H9 (cell line): Measurements from ENCODE around the gene MARK2. TPM values are rescaled to one million over a fixed set of nuclear protein-coding genes. Genes with fewer than 3 reads are reported as not detected.

ENCODE experiments used
- DNase-seq: peaks from one replicate; pipeline ENCODE4 v3.0.0-alpha.2; 2017
- H2AFZ ChIP-seq: one replicate; pipeline ENCODE4 v1.6.1; 2013; ENCODE audit warnings: mild to moderate bottlenecking, low read length, control low read depth, moderate library complexity
- H2AK5ac ChIP-seq: 2 replicates; pipeline ENCODE4 v1.6.1; 2013; ENCODE audit warnings: low read length, control low read depth, mixed read lengths; ENCODE audit not compliant: insufficient read length
- H2BK120ac ChIP-seq: one replicate; pipeline ENCODE4 v1.6.1; 2013; ENCODE audit warnings: low read depth, mild to moderate bottlenecking, low read length, control low read depth, inconsistent platforms; ENCODE audit not compliant: poor library complexity, severe bottlenecking
- H2BK12ac ChIP-seq: 2 replicates; pipeline ENCODE4 v1.6.1; 2013; ENCODE audit warnings: low read length, control low read depth, mixed read lengths, low read depth; ENCODE audit not compliant: insufficient read length
- H2BK15ac ChIP-seq: 2 replicates; pipeline ENCODE4 v1.6.1; 2013; ENCODE audit warnings: low read depth, low read length, control low read depth
- H2BK20ac ChIP-seq: one replicate; pipeline ENCODE4 v1.6.1; 2013; ENCODE audit warnings: low read depth, mild to moderate bottlenecking, low read length, control low read depth, inconsistent platforms; ENCODE audit not compliant: poor library complexity, severe bottlenecking
- H2BK5ac ChIP-seq: 2 replicates; pipeline ENCODE4 v1.6.1; 2013; ENCODE audit warnings: low read length, control low read depth, mixed read lengths; ENCODE audit not compliant: insufficient read length
- H3K14ac ChIP-seq: 2 replicates; pipeline ENCODE4 v1.6.1; 2013; ENCODE audit warnings: low read length, control low read depth; ENCODE audit not compliant: insufficient read depth
- H3K18ac ChIP-seq: 2 replicates; pipeline ENCODE4 v1.6.1; 2013; ENCODE audit warnings: low read depth, mild to moderate bottlenecking, mixed read lengths, low read length, control low read depth; ENCODE audit not compliant: insufficient read length
- H3K23ac ChIP-seq: 2 replicates; pipeline ENCODE4 v1.6.1; 2013; ENCODE audit warnings: low read length, control low read depth, mixed read lengths, low read depth; ENCODE audit not compliant: insufficient read length
- H3K23me2 ChIP-seq: 2 replicates; pipeline ENCODE4 v1.6.1; 2013; ENCODE audit warnings: low read depth, mild to moderate bottlenecking, mixed read lengths, low read length, control low read depth; ENCODE audit not compliant: insufficient read length, poor library complexity, severe bottlenecking
- H3K27ac ChIP-seq: 2 replicates; pipeline ENCODE4 v1.5.1; 2013; ENCODE audit warnings: low read length, control low read depth, mixed read lengths, low read depth; ENCODE audit not compliant: insufficient read length
- H3K27me3 ChIP-seq: 2 replicates; pipeline ENCODE4 v1.6.1; 2013; ENCODE audit warnings: low read length, control low read depth, inconsistent platforms; ENCODE audit not compliant: insufficient read depth
- H3K4ac ChIP-seq: 2 replicates; pipeline ENCODE4 v1.6.1; 2013; ENCODE audit warnings: low read depth, mild to moderate bottlenecking, control low read depth, inconsistent platforms, low read length, moderate library complexity
- H3K4me1 ChIP-seq: 2 replicates; pipeline ENCODE4 v1.6.1; 2013; ENCODE audit warnings: low read length, control low read depth, inconsistent platforms; ENCODE audit not compliant: insufficient read depth
- H3K4me2 ChIP-seq: 2 replicates; pipeline ENCODE4 v1.6.1; 2013; ENCODE audit warnings: low read length, control low read depth, mixed read lengths; ENCODE audit not compliant: insufficient read length, insufficient read depth
- H3K56ac ChIP-seq: 2 replicates; pipeline ENCODE4 v1.6.1; 2013; ENCODE audit warnings: low read depth, mild to moderate bottlenecking, mixed read lengths, low read length, control low read depth; ENCODE audit not compliant: insufficient read length
- H3K79me1 ChIP-seq: 2 replicates; pipeline ENCODE4 v1.6.1; 2013; ENCODE audit warnings: low read depth, mild to moderate bottlenecking, moderate library complexity, low read length, control low read depth, inconsistent platforms; ENCODE audit not compliant: insufficient read depth, poor library complexity, severe bottlenecking
- H3K79me2 ChIP-seq: 2 replicates; pipeline ENCODE4 v1.6.1; 2013; ENCODE audit warnings: low read length, control low read depth, inconsistent platforms; ENCODE audit not compliant: insufficient read depth
- H3K9ac ChIP-seq: 2 replicates; pipeline ENCODE4 v1.6.1; 2013; ENCODE audit warnings: low read length, control low read depth, mixed read lengths; ENCODE audit not compliant: insufficient read length; ENCODE audit errors: extremely low read depth
- H3K9me3 ChIP-seq: one replicate; pipeline ENCODE4 v1.6.1; 2013; ENCODE audit warnings: low read depth, low read length, inconsistent platforms; ENCODE audit not compliant: control insufficient read depth
- H3T11ph ChIP-seq: one replicate; pipeline ENCODE4 v1.6.1; 2013; ENCODE audit warnings: mild to moderate bottlenecking, low read length, control low read depth, inconsistent platforms
- H4K20me1 ChIP-seq: one replicate; pipeline ENCODE4 v1.6.1; 2013; ENCODE audit not compliant: control insufficient read depth, insufficient read length, insufficient read depth
- H4K5ac ChIP-seq: 2 replicates; pipeline ENCODE4 v1.6.1; 2013; ENCODE audit warnings: low read depth, mild to moderate bottlenecking, mixed read lengths, low read length, control low read depth; ENCODE audit not compliant: insufficient read length
- H4K8ac ChIP-seq: replicated peaks from 2 replicates; pipeline ENCODE4 v1.6.1; 2013; ENCODE audit warnings: low read length, control low read depth, mixed read lengths, low read depth; ENCODE audit not compliant: insufficient read length
- H4K91ac ChIP-seq: 2 replicates; pipeline ENCODE4 v1.6.1; 2013; ENCODE audit warnings: low read depth, mild to moderate bottlenecking, moderate library complexity, mixed read lengths, low read length, control low read depth; ENCODE audit not compliant: insufficient read length
- H3K27ac Mint-ChIP-seq, 3 experiments: 2 replicates in 2 of 3; 3 replicates in 1 of 3; pipeline ENCODE4 v1.8.0; 2020 to 2021; ENCODE audit warnings: mixed read lengths in 3 of 3, mild to moderate bottlenecking in 1 of 3, moderate library complexity in 1 of 3
- H3K27me3 Mint-ChIP-seq: 2 replicates; pipeline ENCODE4 v1.8.0; 2021; ENCODE audit warnings: low read depth, mild to moderate bottlenecking, moderate library complexity, mixed read lengths
- H3K36me3 Mint-ChIP-seq, 3 experiments: 2 replicates in 2 of 3; 3 replicates in 1 of 3; pipeline ENCODE4 v1.8.0; 2020 to 2021; ENCODE audit warnings: low read depth in 3 of 3, mixed read lengths in 3 of 3; ENCODE audit not compliant: insufficient read depth in 1 of 3
- H3K4me1 Mint-ChIP-seq, 2 experiments: 2 replicates each; pipeline ENCODE4 v1.8.0; 2020; ENCODE audit warnings: mixed read lengths in 2 of 2
- H3K4me3 Mint-ChIP-seq, 2 experiments: 2 replicates in 1 of 2; 3 replicates in 1 of 2; pipeline ENCODE4 v1.8.0; 2020 to 2021; ENCODE audit warnings: mild to moderate bottlenecking in 2 of 2, mixed read lengths in 2 of 2, moderate library complexity in 1 of 2
- H3K9me3 Mint-ChIP-seq, 2 experiments: 2 replicates in 1 of 2; 3 replicates in 1 of 2; pipeline ENCODE4 v1.8.0; 2020; ENCODE audit warnings: mild to moderate bottlenecking in 2 of 2, mixed read lengths in 2 of 2, moderate library complexity in 1 of 2
- CTCF ChIP-seq: fragments of 200-600 bp; sonication (generic); conservative IDR thresholded peaks from 3 replicates; pipeline ENCODE4 v1.8.0; 2021; ENCODE audit warnings: antibody characterized with exemption, mild to moderate bottlenecking
- WGBS: extraction: QIAGEN DNeasy Blood & Tissue Kit; methylation state at CpG from one replicate; pipeline ENCODE4 v1.1.7; 2013; ENCODE audit warnings: missing lambda C conversion rate, low lambda C conversion rate, mixed read lengths; ENCODE audit not compliant: insufficient read length; ENCODE audit errors: extremely low coverage; 5-methylcytosine and 5-hydroxymethylcytosine counted together
- total RNA-seq: library from RNA; stranded (reverse); gene quantifications from 2 replicates; pipeline ENCODE4 v1.2.1, GENCODE V29; 2021

Gene MARK2
- total RNA-seq, 1 experiment from 2014 or later = 45.7 TPM

GRCh38 chr11:63938479-63939396, 99.8 kb downstream of the MARK2 start, which contains the start of gene NAA40:
Gene NAA40 (plus strand): TSS chr11:63939002. CDS start chr11:63939097, 95 bp downstream.
- Histone ChIP-seq H2BK15ac (no peak within 1 kb of the TSS), H3K9me3 (no peaks in the 10 kb centered on the region), H4K20me1 (no peaks in the 10 kb centered on the region), H4K5ac (no peak within 1 kb of the TSS), H3K9ac (peak within 1 kb of the TSS; percentile 76), H3K4ac (no peak within 1 kb of the TSS), H3K14ac (peak within 1 kb of the TSS; percentile 97), H3K79me1 (peaks cover 9% of the 10 kb centered on the region), H3K56ac (no peak within 1 kb of the TSS), H3K27ac (peak within 1 kb of the TSS; percentile 36), H2BK20ac (no peak within 1 kb of the TSS), H3T11ph (no peak within 1 kb of the TSS), H3K23me2 (peaks cover 11% of the 10 kb centered on the region), H2BK5ac (no peak within 1 kb of the TSS), H3K18ac (peak within 1 kb of the TSS; percentile 93), H4K91ac (no peak within 1 kb of the TSS), H2BK120ac (no peak within 1 kb of the TSS), H3K4me2 (peak within 1 kb of the TSS; percentile 97), H2AFZ (peak within 1 kb of the TSS; percentile 24), H3K27me3 (no peaks in the 10 kb centered on the region), H2AK5ac (no peak within 1 kb of the TSS), H4K8ac (no peak within 1 kb of the TSS), H3K79me2 (peaks cover 7% of the 10 kb centered on the region; the same call in 1 of the 2 replicates), H3K4me1 (no peaks in the 10 kb centered on the region), H2BK12ac (no peak within 1 kb of the TSS), H3K23ac (no peak within 1 kb of the TSS)
- Mint-ChIP-seq H3K9me3 (no peaks in the 10 kb centered on the region), H3K27ac (peak within 1 kb of the TSS; percentile 94 to 97 (median 97); a peak in 6 of 7 replicates), H3K4me1 (peaks cover 14 to 19% of the 10 kb centered on the region in 2 experiments), H3K36me3 (peaks cover 0 to 9% (median 5%) of the 10 kb centered on the region in 3 experiments; a peak in 5 of 7 replicates), H3K4me3 (peak within 1 kb of the TSS; percentile 85 to 86), H3K27me3 (no peaks in the 10 kb centered on the region; the same call in 1 of the 2 replicates)
- no peak for TF ChIP-seq CTCF
- DNase-seq = peak; percentile 97
- WGBS = no CpG with 5 or more reads among the region's 92 CpGs
